GM06990 (cell line): ENCODE data around the gene SPRR2G.
"Not testable (repeated sequence)": the region's sequence is repeated elsewhere in the genome, so short reads cannot be mapped to it uniquely, and the experiment has no call there.

ENCODE experiments used
- DNase-seq: peaks from one replicate; pipeline ENCODE4 v3.0.0-alpha.2; 2011; ENCODE audit not compliant: insufficient read length; ENCODE audit errors: extremely low read depth
- H3K27me3 ChIP-seq: replicated peaks from 2 replicates; pipeline ENCODE4 v1.6.0; 2011; ENCODE audit warnings: low read length; ENCODE audit not compliant: control insufficient read depth, insufficient read depth
- H3K36me3 ChIP-seq: 2 replicates; pipeline ENCODE4 v1.5.1; 2011; ENCODE audit warnings: low read length; ENCODE audit not compliant: control insufficient read depth, insufficient read depth
- H3K4me3 ChIP-seq: replicated peaks from 2 replicates; pipeline ENCODE4 v1.5.1; 2011; ENCODE audit warnings: low read depth, mild to moderate bottlenecking, control low read depth, low read length
- TF ChIP-seq, protein P1 (sequence below): IDR thresholded peaks from 2 replicates; pipeline ENCODE4 v1.5.1; 2011; ENCODE audit warnings: low read length, control low read depth, mild to moderate bottlenecking, inconsistent platforms; ENCODE audit not compliant: insufficient read depth, poor library complexity, severe bottlenecking

Gene SPRR2G

DNA sequence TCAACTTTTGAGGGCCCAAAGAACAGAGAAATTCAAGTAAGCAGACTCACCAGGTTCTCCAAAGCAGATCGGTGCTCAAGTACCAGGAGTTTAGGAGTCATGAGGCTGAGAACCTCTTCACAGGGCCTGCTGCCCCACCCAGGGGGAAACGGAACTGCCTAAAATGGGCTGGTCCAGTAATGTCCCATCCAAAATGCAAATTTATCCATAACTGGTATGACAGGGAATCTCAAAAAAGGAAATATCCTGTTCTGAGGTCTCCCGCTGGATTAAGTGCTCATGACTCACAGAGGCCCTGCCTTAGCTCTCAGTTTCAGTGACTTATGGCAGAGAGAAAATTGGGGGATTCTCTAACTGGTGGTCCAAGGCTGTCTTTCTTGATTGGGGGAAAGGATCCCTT lies 9.3 kb downstream of the SPRR2G start:
- no peak for DNase-seq
- H3K36me3 ChIP-seq, result no peaks in the 10 kb centered on the region
- H3K4me3 ChIP-seq, result no peak overlapping the region
- peaks cover 1% of the 10 kb centered on the region; the same call in 1 of the 2 replicates for H3K27me3 ChIP-seq
- TF ChIP-seq, protein P1, sequence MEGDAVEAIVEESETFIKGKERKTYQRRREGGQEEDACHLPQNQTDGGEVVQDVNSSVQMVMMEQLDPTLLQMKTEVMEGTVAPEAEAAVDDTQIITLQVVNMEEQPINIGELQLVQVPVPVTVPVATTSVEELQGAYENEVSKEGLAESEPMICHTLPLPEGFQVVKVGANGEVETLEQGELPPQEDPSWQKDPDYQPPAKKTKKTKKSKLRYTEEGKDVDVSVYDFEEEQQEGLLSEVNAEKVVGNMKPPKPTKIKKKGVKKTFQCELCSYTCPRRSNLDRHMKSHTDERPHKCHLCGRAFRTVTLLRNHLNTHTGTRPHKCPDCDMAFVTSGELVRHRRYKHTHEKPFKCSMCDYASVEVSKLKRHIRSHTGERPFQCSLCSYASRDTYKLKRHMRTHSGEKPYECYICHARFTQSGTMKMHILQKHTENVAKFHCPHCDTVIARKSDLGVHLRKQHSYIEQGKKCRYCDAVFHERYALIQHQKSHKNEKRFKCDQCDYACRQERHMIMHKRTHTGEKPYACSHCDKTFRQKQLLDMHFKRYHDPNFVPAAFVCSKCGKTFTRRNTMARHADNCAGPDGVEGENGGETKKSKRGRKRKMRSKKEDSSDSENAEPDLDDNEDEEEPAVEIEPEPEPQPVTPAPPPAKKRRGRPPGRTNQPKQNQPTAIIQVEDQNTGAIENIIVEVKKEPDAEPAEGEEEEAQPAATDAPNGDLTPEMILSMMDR, result no peak

DNA sequence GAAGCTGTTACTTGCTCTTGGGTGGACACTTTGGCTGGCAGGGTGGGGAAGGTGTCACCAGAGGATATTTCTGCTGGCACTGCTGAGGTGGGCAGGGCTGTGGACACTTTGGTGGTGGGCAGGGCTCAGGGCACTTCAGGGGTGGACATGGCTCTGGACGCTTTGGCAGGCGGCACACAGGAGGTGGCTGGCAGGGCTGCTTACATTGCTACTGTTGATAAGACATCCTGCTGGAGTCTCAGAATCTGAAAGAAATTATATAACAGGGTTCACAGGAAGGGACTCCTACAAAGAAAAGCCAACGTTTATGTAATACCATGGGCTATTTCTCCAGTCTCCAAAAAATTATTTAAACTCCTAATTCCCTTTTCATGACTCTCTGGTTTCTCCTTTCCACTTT lies 10.2 kb downstream of the SPRR2G start:
- no peak for DNase-seq
- TF ChIP-seq, protein P1, result no peak
- H3K27me3 ChIP-seq, result peaks cover 1% of the 10 kb centered on the region; the same call in 1 of the 2 replicates
- no peaks in the 10 kb centered on the region for H3K36me3 ChIP-seq
- H3K4me3 ChIP-seq, result no peak overlapping the region

DNA sequence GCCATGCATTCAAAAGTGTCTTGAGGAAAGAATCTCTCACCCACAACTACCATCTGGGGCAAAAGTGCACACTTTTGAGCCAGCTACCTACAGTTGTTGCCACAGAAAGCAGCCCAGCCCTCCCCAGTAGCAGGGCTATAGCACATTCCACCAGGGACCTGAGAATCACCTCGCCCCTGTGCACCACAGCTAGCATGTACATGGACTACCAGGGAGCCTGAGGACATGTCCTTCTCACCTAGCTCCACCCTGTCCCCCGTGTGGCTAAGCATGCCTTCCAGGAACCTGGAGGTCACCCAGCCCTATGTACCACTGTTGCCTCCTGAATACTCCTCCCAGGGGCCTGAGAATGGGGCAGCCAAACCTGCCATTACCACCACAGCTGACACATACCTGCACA lies 16.9 kb downstream of the SPRR2G start:
- DNase-seq, result no peak
- H3K4me3 ChIP-seq, result no peak overlapping the region
- TF ChIP-seq, protein P1, result no peak
- H3K27me3 ChIP-seq, result no peaks in the 10 kb centered on the region
- no peaks in the 10 kb centered on the region for H3K36me3 ChIP-seq

DNA sequence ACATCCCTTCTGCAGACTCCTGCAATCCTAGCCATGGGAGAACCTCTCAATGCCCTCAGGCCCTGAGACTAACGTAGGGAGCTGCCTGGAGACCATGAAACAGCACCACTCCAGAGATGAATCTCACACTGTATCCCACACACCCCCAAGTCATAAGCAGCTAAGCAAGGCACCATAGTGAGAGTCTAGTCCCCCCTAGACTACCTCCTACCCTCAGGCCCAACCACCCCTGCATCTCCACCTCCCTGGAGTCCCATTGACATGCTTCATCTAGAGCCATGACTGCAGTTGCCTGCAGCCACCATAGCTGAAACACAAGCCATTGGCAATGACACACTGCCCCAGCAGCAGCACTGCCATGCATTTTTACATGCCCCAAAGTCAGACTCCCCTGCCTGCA lies 17.4 kb downstream of the SPRR2G start:
- no peaks in the 10 kb centered on the region for H3K36me3 ChIP-seq
- H3K27me3 ChIP-seq, result no peaks in the 10 kb centered on the region
- DNase-seq, result no peak
- TF ChIP-seq, protein P1, result no peak
- no peak overlapping the region for H3K4me3 ChIP-seq

DNA sequence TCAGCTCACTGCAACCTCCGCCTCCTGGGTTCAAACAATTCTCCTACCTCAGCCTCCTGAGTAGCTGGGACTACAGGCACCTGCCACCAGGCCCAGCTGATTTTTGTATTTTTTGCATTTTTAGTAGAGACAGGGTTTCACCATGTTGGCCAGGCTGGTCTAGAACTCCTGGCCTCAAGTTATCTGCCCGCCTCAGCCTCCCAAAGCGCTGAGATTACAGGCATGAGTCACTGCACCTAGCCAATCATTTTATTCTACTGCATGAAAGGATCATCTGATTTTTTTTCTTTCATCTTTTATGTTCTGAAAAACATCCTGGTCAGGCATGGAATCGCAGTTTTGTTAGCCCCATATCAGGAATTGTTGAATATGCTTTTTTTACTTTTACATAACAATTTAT lies 22.0 kb downstream of the SPRR2G start:
- not testable (repeated sequence) for H3K4me3 ChIP-seq, DNase-seq, H3K27me3 ChIP-seq, H3K36me3 ChIP-seq

DNA sequence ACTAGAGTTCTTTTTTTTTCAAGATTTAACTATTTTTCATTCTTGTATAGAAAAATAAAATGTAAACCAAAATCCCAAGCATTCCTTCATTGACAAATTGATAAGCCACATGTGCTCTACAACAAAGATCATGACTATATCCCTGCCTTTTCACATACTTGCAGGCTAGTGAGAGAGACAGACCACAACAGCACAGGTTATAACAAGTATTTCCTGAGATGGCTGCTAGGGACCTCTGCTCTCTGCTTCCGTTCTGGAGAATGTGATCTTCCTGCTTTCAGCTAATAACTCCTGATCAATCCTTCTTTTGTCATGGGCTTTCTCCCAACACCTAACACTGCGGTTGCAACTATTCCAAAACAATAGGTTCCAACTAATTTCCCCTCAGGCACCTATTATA lies 23.4 kb downstream of the SPRR2G start:
- no peak for DNase-seq
- no peaks in the 10 kb centered on the region for H3K36me3 ChIP-seq
- H3K27me3 ChIP-seq, result no peaks in the 10 kb centered on the region
- TF ChIP-seq, protein P1, result no peak
- no peak overlapping the region for H3K4me3 ChIP-seq
